ENCODE results near the gene FURIN.

Gene FURIN

GRCh38 chr15:90902040-90902839, 33.9 kb downstream of the FURIN start (continued):
- TF ChIP-seq ZBTB6 (tag by site-specific recombination; IDR thresholded peaks at IDR 0.05) = no peak
- TF ChIP-seq FEZF1 (tag by site-specific recombination; IDR thresholded peaks at IDR 0.05) = 0 out of 2 replicates have a peak, but pooled peaks have one; percentile 35
- peak; percentile 58 for TF ChIP-seq ZNF629 (tag by site-specific recombination; IDR thresholded peaks at IDR 0.05)
- TF ChIP-seq ZBTB44 (tag by site-specific recombination; IDR thresholded peaks at IDR 0.05) = 0 out of 2 replicates have a peak, but pooled peaks have one; percentile 15
- no peak for TF ChIP-seq AEBP2 (tag by site-specific recombination; IDR thresholded peaks at IDR 0.05; ENCODE audit: borderline replicate concordance)
- no peak for TF ChIP-seq ZIC2 (tag by site-specific recombination; IDR thresholded peaks at IDR 0.05)
- no peak for TF ChIP-seq ZNF140 (tag by site-specific recombination; IDR thresholded peaks at IDR 0.05)
- 0 out of 2 replicates have a peak, but pooled peaks have one; percentile 10 for TF ChIP-seq ZNF10 (tag by site-specific recombination; IDR thresholded peaks at IDR 0.05)
- no peak for TF ChIP-seq ZNF239 (tag by site-specific recombination; IDR thresholded peaks at IDR 0.05)
- no peak for TF ChIP-seq ZNF488 (tag by site-specific recombination; IDR thresholded peaks at IDR 0.05)
- TF ChIP-seq ZBTB10 (tag by site-specific recombination; IDR thresholded peaks at IDR 0.05) = peak; percentile 88
- TF ChIP-seq ZNF843 (tag by site-specific recombination; IDR thresholded peaks at IDR 0.05) = no peak
- peak; percentile 99 for TF ChIP-seq MZF1 (tag by site-specific recombination; IDR thresholded peaks at IDR 0.05; ENCODE audit: borderline replicate concordance)
- no peak for TF ChIP-seq ZNF223 (tag by site-specific recombination; IDR thresholded peaks at IDR 0.05)
- no peak for TF ChIP-seq KLF9 (tag by site-specific recombination; IDR thresholded peaks at IDR 0.05; ENCODE audit: low read depth)
- TF ChIP-seq INSM2 (tag by site-specific recombination; IDR thresholded peaks at IDR 0.05) = peak; percentile 81
- TF ChIP-seq ZNF621 (tag by site-specific recombination; IDR thresholded peaks at IDR 0.05) = no peak
- TF ChIP-seq ZNF214 (tag by site-specific recombination; IDR thresholded peaks at IDR 0.05; ENCODE audit: borderline replicate concordance) = no peak
- TF ChIP-seq REPIN1 (tag by site-specific recombination; IDR thresholded peaks at IDR 0.05; ENCODE audit: low read depth) = no peak
- no peak; the same call in 1 of the 2 replicates for TF ChIP-seq ZNF24 (tag by site-specific recombination; IDR thresholded peaks at IDR 0.05)
- no peak for TF ChIP-seq ZNF148 (tag by site-specific recombination; IDR thresholded peaks at IDR 0.05; ENCODE audit: borderline replicate concordance)
- TF ChIP-seq ZNF76 (tag by site-specific recombination; IDR thresholded peaks at IDR 0.05; ENCODE audit: borderline replicate concordance, low read depth) = no peak; the same call in 1 of the 2 replicates
- TF ChIP-seq ZNF677 (tag by site-specific recombination; IDR thresholded peaks at IDR 0.05) = no peak
- 0 out of 2 replicates have a peak, but pooled peaks have one; percentile 31 for TF ChIP-seq ZSCAN16 (tag by site-specific recombination; IDR thresholded peaks at IDR 0.05)
- no peak for TF ChIP-seq ZNF768 (tag by site-specific recombination; IDR thresholded peaks at IDR 0.05)
- 0 out of 2 replicates have a peak, but pooled peaks have one; percentile 28 for TF ChIP-seq ZBTB21 (tag by site-specific recombination; IDR thresholded peaks at IDR 0.05)
- TF ChIP-seq ZNF266 (tag by site-specific recombination; IDR thresholded peaks at IDR 0.05; ENCODE audit: low read depth) = no peak

All from HEK293 (cell line).